GM23248 (cell line): ENCODE measurements around the gene DPYD.

Source experiments
- EZH2 ChIP-seq: fragments of 200-600 bp; sonication (generic); IDR thresholded peaks from 2 replicates; pipeline ENCODE4 v1.6.1; 2018; ENCODE audit warnings: antibody characterized with exemption, mild to moderate bottlenecking; ENCODE audit not compliant: insufficient read depth, poor library complexity, severe bottlenecking
- EZH2phosphoT487 ChIP-seq: fragments of 200-600 bp; sonication (generic); IDR thresholded peaks from 2 replicates; pipeline ENCODE4 v1.6.1; 2018; ENCODE audit warnings: antibody characterized with exemption, moderate library complexity, mild to moderate bottlenecking, low read depth; ENCODE audit not compliant: insufficient read depth

- TF ChIP-seq EZH2 (no peak), EZH2phosphoT487 (no peak)
Observed at GRCh38 chr1:97070376-97070775, 850.5 kb downstream of the DPYD start.
